Measurements from ENCODE around the gene TSPEAR. TPM values are rescaled to one million over a fixed set of nuclear protein-coding genes. Genes with fewer than 3 reads are reported as not detected.

TSPEAR gene
- total RNA-seq, 1 donor, result not detected

DNA sequence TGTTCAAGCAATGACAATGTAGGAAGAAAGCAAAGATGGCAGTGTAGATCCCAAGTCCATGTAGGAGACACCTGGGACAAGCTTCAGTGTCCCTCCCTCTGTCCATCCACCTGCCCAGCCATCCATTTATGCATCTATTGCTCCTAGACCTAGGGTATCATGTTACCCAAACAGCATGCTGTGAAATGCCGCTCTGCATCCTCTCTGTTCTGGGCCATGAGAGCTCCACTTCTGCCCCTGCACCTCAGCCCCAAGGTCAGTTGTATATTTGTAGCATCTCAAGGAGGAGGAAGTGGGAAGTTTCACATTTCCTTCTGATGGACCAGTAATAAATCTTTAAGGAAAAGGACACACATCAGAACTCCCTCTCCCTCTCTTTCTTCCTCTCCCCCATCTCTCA lies 27.9 kb upstream of the TSPEAR start:
- Histone ChIP-seq H2AFZ (ENCODE audit: low read length) (no peak overlapping the region), H4K20me1 (ENCODE audit: insufficient read depth, low read length) (no peaks in the 10 kb centered on the region), H3K36me3 (ENCODE audit: insufficient read depth, low read length) (no peaks in the 10 kb centered on the region), H3K9me3 (ENCODE audit: low read depth, low read length) (peaks cover 19% of the 10 kb centered on the region), H3K79me2 (ENCODE audit: insufficient read depth, low read length) (no peaks in the 10 kb centered on the region), H3K27ac (ENCODE audit: low read depth, low read length) (no peak overlapping the region), H3K27me3 (ENCODE audit: insufficient read depth, low read length) (peaks cover 5% of the 10 kb centered on the region), H3K4me3 (ENCODE audit: insufficient read depth, low read length) (no peak overlapping the region), H3K4me1 (ENCODE audit: insufficient read depth, low read length) (no peaks in the 10 kb centered on the region), H3K4me2 (ENCODE audit: insufficient read depth, low read length) (no peak overlapping the region)
- TF ChIP-seq, protein P1, sequence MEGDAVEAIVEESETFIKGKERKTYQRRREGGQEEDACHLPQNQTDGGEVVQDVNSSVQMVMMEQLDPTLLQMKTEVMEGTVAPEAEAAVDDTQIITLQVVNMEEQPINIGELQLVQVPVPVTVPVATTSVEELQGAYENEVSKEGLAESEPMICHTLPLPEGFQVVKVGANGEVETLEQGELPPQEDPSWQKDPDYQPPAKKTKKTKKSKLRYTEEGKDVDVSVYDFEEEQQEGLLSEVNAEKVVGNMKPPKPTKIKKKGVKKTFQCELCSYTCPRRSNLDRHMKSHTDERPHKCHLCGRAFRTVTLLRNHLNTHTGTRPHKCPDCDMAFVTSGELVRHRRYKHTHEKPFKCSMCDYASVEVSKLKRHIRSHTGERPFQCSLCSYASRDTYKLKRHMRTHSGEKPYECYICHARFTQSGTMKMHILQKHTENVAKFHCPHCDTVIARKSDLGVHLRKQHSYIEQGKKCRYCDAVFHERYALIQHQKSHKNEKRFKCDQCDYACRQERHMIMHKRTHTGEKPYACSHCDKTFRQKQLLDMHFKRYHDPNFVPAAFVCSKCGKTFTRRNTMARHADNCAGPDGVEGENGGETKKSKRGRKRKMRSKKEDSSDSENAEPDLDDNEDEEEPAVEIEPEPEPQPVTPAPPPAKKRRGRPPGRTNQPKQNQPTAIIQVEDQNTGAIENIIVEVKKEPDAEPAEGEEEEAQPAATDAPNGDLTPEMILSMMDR (IDR thresholded peaks at IDR 0.05; ENCODE audit: extremely low read depth, low read depth, low read length), result no peak
- no peak for DNase-seq (ENCODE audit: insufficient read length, low spot score, missing footprints)

DNA sequence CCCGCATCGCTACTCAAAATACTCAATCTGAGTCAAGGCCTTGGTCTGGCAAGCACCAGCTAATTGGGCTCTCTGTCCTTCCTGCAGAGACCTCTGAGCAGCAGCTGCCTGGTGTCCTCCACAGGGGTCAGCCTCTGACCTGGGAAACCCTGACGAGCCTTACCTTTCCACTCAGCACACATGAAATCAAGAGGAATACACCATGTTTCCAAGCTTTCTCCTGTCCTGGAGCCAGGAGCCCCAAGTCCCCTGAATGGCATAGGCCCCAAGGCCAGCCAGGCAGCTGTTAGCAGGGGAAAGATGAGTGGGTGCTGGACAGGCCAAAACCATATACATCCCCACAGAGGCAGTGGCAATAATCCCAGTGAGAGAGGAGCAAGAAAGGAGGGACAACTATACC lies 27.2 kb upstream of the TSPEAR start:
- no peaks in the 10 kb centered on the region for H4K20me1 ChIP-seq (ENCODE audit: insufficient read depth, low read length)
- no peak for DNase-seq (ENCODE audit: insufficient read length, low spot score, missing footprints)
- H3K36me3 ChIP-seq (ENCODE audit: insufficient read depth, low read length), result no peaks in the 10 kb centered on the region
- H3K79me2 ChIP-seq (ENCODE audit: insufficient read depth, low read length), result no peaks in the 10 kb centered on the region
- H3K27ac ChIP-seq (ENCODE audit: low read depth, low read length), result no peak overlapping the region
- no peaks in the 10 kb centered on the region for H3K4me1 ChIP-seq (ENCODE audit: insufficient read depth, low read length)
- no peak overlapping the region for H2AFZ ChIP-seq (ENCODE audit: low read length)
- peaks cover 19% of the 10 kb centered on the region for H3K9me3 ChIP-seq (ENCODE audit: low read depth, low read length)
- H3K4me2 ChIP-seq (ENCODE audit: insufficient read depth, low read length), result no peak overlapping the region
- TF ChIP-seq, protein P1 (IDR thresholded peaks at IDR 0.05; ENCODE audit: extremely low read depth, low read depth, low read length), result no peak
- no peak overlapping the region for H3K4me3 ChIP-seq (ENCODE audit: insufficient read depth, low read length)
- peaks cover 5% of the 10 kb centered on the region for H3K27me3 ChIP-seq (ENCODE audit: insufficient read depth, low read length)

- Histone ChIP-seq H3K4me2 (ENCODE audit: insufficient read depth, low read length) (no peak overlapping the region), H3K4me3 (ENCODE audit: insufficient read depth, low read length) (no peak overlapping the region), H3K27me3 (ENCODE audit: insufficient read depth, low read length) (peaks cover 5% of the 10 kb centered on the region), H3K4me1 (ENCODE audit: insufficient read depth, low read length) (no peaks in the 10 kb centered on the region), H4K20me1 (ENCODE audit: insufficient read depth, low read length) (no peaks in the 10 kb centered on the region), H3K27ac (ENCODE audit: low read depth, low read length) (no peak overlapping the region), H3K36me3 (ENCODE audit: insufficient read depth, low read length) (no peaks in the 10 kb centered on the region), H3K9me3 (ENCODE audit: low read depth, low read length) (peaks cover 19% of the 10 kb centered on the region), H3K79me2 (ENCODE audit: insufficient read depth, low read length) (no peaks in the 10 kb centered on the region), H2AFZ (ENCODE audit: low read length) (no peak overlapping the region)
- TF ChIP-seq, protein P1 (IDR thresholded peaks at IDR 0.05; ENCODE audit: extremely low read depth, low read depth, low read length), result no peak
- no peak for DNase-seq (ENCODE audit: insufficient read length, low spot score, missing footprints)
These were observed 26.5 kb upstream of the TSPEAR start for GRCh38 chr21:44737706-44738354.

DNA sequence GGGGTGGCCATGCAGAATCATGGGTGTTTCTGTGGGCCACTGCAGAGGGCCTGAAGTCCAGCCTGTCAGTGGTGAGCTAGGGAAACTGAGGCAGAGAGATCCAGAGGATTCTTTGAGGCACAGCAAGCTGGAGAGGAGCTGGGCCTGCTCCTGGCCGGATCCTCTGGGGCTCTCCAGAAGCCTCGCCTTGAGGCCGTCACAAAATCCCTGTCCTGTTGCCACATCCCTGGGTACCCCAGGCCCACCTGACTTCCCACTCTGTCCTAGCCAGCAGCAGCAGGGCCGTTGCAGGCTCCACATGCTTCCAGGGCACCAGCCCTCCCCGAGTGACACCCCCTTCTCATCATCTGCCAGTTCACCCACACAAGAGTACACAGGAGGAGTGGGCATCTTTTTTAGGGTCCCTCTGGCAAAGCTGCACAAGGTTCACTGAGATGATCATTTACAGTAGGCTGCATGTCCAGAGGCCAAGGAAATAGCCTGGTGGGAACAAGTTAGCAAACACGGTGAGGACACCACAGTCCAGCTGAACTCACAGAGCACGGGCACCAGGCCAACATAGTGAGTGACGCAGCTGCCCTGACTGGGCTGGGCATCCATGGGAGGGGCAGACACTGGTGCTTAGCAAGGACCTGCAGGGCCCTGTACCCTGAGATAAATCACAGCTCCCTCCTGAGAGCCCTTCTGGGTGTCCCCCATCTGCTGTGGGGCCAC lies 25.1 kb upstream of the TSPEAR start:
- H3K27ac ChIP-seq (ENCODE audit: low read depth, low read length), result no peak overlapping the region
- H3K9me3 ChIP-seq (ENCODE audit: low read depth, low read length), result peaks cover 19% of the 10 kb centered on the region
- DNase-seq (ENCODE audit: insufficient read length, low spot score, missing footprints), result no peak
- H3K36me3 ChIP-seq (ENCODE audit: insufficient read depth, low read length), result no peaks in the 10 kb centered on the region
- H3K79me2 ChIP-seq (ENCODE audit: insufficient read depth, low read length), result no peaks in the 10 kb centered on the region
- H3K4me1 ChIP-seq (ENCODE audit: insufficient read depth, low read length), result no peaks in the 10 kb centered on the region
- H3K4me2 ChIP-seq (ENCODE audit: insufficient read depth, low read length), result no peak overlapping the region
- TF ChIP-seq, protein P1 (IDR thresholded peaks at IDR 0.05; ENCODE audit: extremely low read depth, low read depth, low read length), result no peak
- peaks cover 9% of the 10 kb centered on the region for H3K27me3 ChIP-seq (ENCODE audit: insufficient read depth, low read length)
- no peaks in the 10 kb centered on the region for H4K20me1 ChIP-seq (ENCODE audit: insufficient read depth, low read length)
- no peak overlapping the region for H2AFZ ChIP-seq (ENCODE audit: low read length)
- H3K4me3 ChIP-seq (ENCODE audit: insufficient read depth, low read length), result no peak overlapping the region

Data from osteoblast (primary cell).